ENCODE data around the gene ETV3.

ETV3 gene

GRCh38 chr1:157152510-157152909 lies 14.3 kb upstream of the ETV3 start:
- TF ChIP-seq, protein P1, sequence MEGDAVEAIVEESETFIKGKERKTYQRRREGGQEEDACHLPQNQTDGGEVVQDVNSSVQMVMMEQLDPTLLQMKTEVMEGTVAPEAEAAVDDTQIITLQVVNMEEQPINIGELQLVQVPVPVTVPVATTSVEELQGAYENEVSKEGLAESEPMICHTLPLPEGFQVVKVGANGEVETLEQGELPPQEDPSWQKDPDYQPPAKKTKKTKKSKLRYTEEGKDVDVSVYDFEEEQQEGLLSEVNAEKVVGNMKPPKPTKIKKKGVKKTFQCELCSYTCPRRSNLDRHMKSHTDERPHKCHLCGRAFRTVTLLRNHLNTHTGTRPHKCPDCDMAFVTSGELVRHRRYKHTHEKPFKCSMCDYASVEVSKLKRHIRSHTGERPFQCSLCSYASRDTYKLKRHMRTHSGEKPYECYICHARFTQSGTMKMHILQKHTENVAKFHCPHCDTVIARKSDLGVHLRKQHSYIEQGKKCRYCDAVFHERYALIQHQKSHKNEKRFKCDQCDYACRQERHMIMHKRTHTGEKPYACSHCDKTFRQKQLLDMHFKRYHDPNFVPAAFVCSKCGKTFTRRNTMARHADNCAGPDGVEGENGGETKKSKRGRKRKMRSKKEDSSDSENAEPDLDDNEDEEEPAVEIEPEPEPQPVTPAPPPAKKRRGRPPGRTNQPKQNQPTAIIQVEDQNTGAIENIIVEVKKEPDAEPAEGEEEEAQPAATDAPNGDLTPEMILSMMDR (conservative IDR thresholded peaks at IDR 0.05), result no peak
- no peak overlapping the region for H3K27ac ChIP-seq

- TF ChIP-seq, protein P1 (conservative IDR thresholded peaks at IDR 0.05), result no peak
- no peak overlapping the region for H3K27ac ChIP-seq
Measured at GRCh38 chr1:157151506-157151905, 13.3 kb upstream of the ETV3 start.

DNA sequence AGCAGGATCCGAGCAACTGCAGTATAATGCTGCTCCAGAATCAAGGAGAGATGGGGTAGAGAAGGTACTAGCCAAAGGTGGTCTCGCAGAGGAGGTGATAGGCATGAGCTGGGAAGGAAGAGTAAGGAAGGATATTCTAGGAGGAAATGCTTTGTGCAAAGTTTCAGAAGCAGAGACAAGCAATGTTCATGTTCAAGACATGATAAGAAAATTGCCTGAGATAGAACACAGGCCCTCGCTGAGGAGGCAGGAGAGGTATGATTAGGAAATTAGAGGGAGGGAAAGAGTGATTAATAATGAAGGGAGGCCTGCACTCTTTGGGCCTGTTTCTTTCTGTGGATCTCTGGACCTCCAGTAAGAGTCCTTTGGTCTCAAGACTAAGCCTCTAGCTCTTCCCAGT lies 12.9 kb upstream of the ETV3 start:
- TF ChIP-seq, protein P1 (conservative IDR thresholded peaks at IDR 0.05), result no peak
- no peak overlapping the region for H3K27ac ChIP-seq

DNA sequence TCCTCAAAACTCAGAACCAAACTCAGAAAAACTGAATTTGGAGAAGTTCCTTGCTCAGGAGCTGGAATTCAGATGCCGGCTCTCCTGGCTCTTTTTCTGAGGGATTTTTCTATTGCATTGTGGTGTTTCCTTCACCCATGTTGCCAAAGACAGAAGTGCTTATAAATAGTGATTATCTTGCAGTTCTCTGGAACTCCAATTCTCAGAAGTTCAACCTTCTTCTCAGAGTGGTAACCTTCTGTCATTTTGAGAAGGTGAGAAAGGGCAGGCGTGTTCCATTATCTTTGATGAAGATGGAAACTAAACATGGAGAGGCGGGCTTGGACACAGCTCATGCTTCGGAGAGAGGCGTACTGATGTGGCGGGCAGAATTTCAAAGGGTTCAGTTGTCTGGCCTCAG lies 12.4 kb upstream of the ETV3 start:
- TF ChIP-seq, protein P1 (conservative IDR thresholded peaks at IDR 0.05), result no peak
- H3K27ac ChIP-seq, result no peak overlapping the region

- TF ChIP-seq, protein P1 (conservative IDR thresholded peaks at IDR 0.05), result no peak
- no peak overlapping the region for H3K27ac ChIP-seq
Measured at GRCh38 chr1:157147906-157148700, 9.9 kb upstream of the ETV3 start.

DNA sequence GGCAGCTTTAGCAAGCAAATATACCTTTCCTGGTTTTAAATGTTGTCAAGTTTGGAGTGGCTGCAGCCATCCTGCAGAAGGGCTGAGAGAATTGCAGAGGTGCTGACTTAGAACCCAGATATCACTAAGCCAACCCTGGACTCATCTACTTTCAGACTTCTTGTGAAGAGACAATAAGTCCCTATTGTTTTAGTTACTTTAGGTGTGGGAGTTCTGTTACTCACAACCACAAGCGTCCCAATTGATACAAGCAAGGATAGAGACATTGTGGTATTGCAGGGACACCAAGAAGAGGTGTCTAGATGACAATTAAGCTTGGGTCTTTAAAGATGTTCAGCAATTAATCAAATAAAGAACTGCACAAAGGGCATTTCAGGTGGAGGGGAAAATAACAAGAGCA lies 8.8 kb upstream of the ETV3 start:
- TF ChIP-seq, protein P1 (conservative IDR thresholded peaks at IDR 0.05), result no peak
- no peak overlapping the region for H3K27ac ChIP-seq

GRCh38 chr1:157146244-157146643 lies 8.0 kb upstream of the ETV3 start:
- H3K27ac ChIP-seq, result no peak overlapping the region
- TF ChIP-seq, protein P1 (conservative IDR thresholded peaks at IDR 0.05), result no peak
